GM21360 (cell line): ENCODE data around the gene GTPBP4.

Experiments
- ATAC-seq: cut with Tn5 transposase; IDR thresholded peaks from one replicate; pipeline ENCODE4 v1.9.1; 2021; ENCODE audit warnings: mild to moderate bottlenecking, moderate library complexity; ENCODE audit not compliant: unreplicated experiment

Gene GTPBP4

GRCh38 chr10:987870-988666, at the start of gene GTPBP4:
Gene GTPBP4, plus strand, starts transcription at chr10:988434. Its CDS starts 46 bp downstream, at chr10:988480.
- ATAC-seq = peak; percentile 91

GRCh38 chr10:938941-939678, 49.1 kb upstream of the GTPBP4 start:
- no peak for ATAC-seq

- peak; percentile 43 for ATAC-seq
Observed at GRCh38 chr10:943334-944033, 44.8 kb upstream of the GTPBP4 start.

GRCh38 chr10:944034-944831, 44.0 kb upstream of the GTPBP4 start:
- ATAC-seq = peak; percentile 28

- ATAC-seq = no peak
Observed at GRCh38 chr10:945778-946177, 42.5 kb upstream of the GTPBP4 start.

- ATAC-seq = no peak
Observed at GRCh38 chr10:947051-947450, 41.2 kb upstream of the GTPBP4 start.

GRCh38 chr10:947881-948280, 40.4 kb upstream of the GTPBP4 start:
- no peak for ATAC-seq

- no peak for ATAC-seq
Observed at GRCh38 chr10:948347-948746, 39.9 kb upstream of the GTPBP4 start.

GRCh38 chr10:949446-949845, 38.8 kb upstream of the GTPBP4 start:
- no peak for ATAC-seq

- ATAC-seq = no peak
Observed at GRCh38 chr10:953836-954235, 34.4 kb upstream of the GTPBP4 start.

- no peak for ATAC-seq
Observed at GRCh38 chr10:954396-954795, 33.8 kb upstream of the GTPBP4 start.

- ATAC-seq = no peak
Observed at GRCh38 chr10:955127-955819, 33.0 kb upstream of the GTPBP4 start.

GRCh38 chr10:955820-956217, 32.4 kb upstream of the GTPBP4 start:
- ATAC-seq = no peak

GRCh38 chr10:958106-958505, 30.1 kb upstream of the GTPBP4 start:
- no peak for ATAC-seq

- ATAC-seq = no peak
Observed at GRCh38 chr10:958856-959255, 29.4 kb upstream of the GTPBP4 start.

GRCh38 chr10:962342-962741, 25.9 kb upstream of the GTPBP4 start:
- ATAC-seq = no peak

- ATAC-seq = no peak
Observed at GRCh38 chr10:963186-963585, 25.0 kb upstream of the GTPBP4 start.

GRCh38 chr10:963655-964054, 24.6 kb upstream of the GTPBP4 start:
- ATAC-seq = no peak

GRCh38 chr10:964321-964987, 23.8 kb upstream of the GTPBP4 start:
- ATAC-seq = no peak

GRCh38 chr10:964988-965417, 23.2 kb upstream of the GTPBP4 start:
- ATAC-seq = no peak
